Stimulated activated CD8-positive, alpha-beta memory T cell treated with anti-CD3 and anti-CD28 coated beads, Interleukin-4, amount 100 ng/mL, for 1 hour (primary cell): ENCODE results near the gene MACROD2.
"Not testable (repeated sequence)": the region's sequence is repeated elsewhere in the genome, so short reads cannot be mapped to it uniquely, and the experiment has no call there.

Experiments used
- DNase-seq, 2 donors: peaks; one replicate each; pipeline ENCODE4 v3.0.0-alpha.2; 2020; ENCODE audit warnings: low read depth in 2 of 2, low spot score in 1 of 2

MACROD2 gene

GRCh38 chr20:14892782-14893181, 897.5 kb downstream of the MACROD2 start:
- no peak for DNase-seq

GRCh38 chr20:14896569-14896968, 901.3 kb downstream of the MACROD2 start:
- DNase-seq = no peak

GRCh38 chr20:14897608-14898007, 902.3 kb downstream of the MACROD2 start:
- no peak for DNase-seq

GRCh38 chr20:14902432-14903089, 907.2 kb downstream of the MACROD2 start:
- DNase-seq = no peak

GRCh38 chr20:14906908-14907434, 911.7 kb downstream of the MACROD2 start:
- no peak for DNase-seq

GRCh38 chr20:14910126-14910525, 914.8 kb downstream of the MACROD2 start:
- DNase-seq = no peak

- no peak for DNase-seq
These were observed 918.7 kb downstream of the MACROD2 start for GRCh38 chr20:14913896-14914620.

GRCh38 chr20:14914633-14915032, 919.3 kb downstream of the MACROD2 start:
- no peak for DNase-seq

GRCh38 chr20:14915356-14915755, 920.0 kb downstream of the MACROD2 start:
- DNase-seq = no peak

- no peak for DNase-seq
These were observed 921.1 kb downstream of the MACROD2 start for GRCh38 chr20:14916360-14916920.

GRCh38 chr20:14918281-14918680, 923.0 kb downstream of the MACROD2 start:
- DNase-seq = no peak

GRCh38 chr20:14918976-14919375, 923.7 kb downstream of the MACROD2 start:
- DNase-seq = no peak

- DNase-seq = no peak
These were observed 924.3 kb downstream of the MACROD2 start for GRCh38 chr20:14919501-14920081.

- no peak for DNase-seq
These were observed 926.2 kb downstream of the MACROD2 start for GRCh38 chr20:14921513-14921912.

- no peak for DNase-seq
These were observed 927.4 kb downstream of the MACROD2 start for GRCh38 chr20:14922503-14923267.

- DNase-seq = no peak
These were observed 929.1 kb downstream of the MACROD2 start for GRCh38 chr20:14924433-14924832.

GRCh38 chr20:14925300-14925699, 930.0 kb downstream of the MACROD2 start:
- DNase-seq = no peak

- not testable (repeated sequence) for DNase-seq
These were observed 931.1 kb downstream of the MACROD2 start for GRCh38 chr20:14926436-14926835.

- DNase-seq = no peak
These were observed 932.8 kb downstream of the MACROD2 start for GRCh38 chr20:14928083-14928482.

- DNase-seq = no peak
These were observed 934.1 kb downstream of the MACROD2 start for GRCh38 chr20:14929388-14929787.

GRCh38 chr20:14932040-14932439, 936.7 kb downstream of the MACROD2 start:
- no peak for DNase-seq
